ENCODE results near the gene RTBDN. TPM values are rescaled to one million over a fixed set of nuclear protein-coding genes. Genes with fewer than 3 reads are reported as not detected.

The RTBDN gene
- total RNA-seq, 2 donors from 2014 or later = not detected

DNA sequence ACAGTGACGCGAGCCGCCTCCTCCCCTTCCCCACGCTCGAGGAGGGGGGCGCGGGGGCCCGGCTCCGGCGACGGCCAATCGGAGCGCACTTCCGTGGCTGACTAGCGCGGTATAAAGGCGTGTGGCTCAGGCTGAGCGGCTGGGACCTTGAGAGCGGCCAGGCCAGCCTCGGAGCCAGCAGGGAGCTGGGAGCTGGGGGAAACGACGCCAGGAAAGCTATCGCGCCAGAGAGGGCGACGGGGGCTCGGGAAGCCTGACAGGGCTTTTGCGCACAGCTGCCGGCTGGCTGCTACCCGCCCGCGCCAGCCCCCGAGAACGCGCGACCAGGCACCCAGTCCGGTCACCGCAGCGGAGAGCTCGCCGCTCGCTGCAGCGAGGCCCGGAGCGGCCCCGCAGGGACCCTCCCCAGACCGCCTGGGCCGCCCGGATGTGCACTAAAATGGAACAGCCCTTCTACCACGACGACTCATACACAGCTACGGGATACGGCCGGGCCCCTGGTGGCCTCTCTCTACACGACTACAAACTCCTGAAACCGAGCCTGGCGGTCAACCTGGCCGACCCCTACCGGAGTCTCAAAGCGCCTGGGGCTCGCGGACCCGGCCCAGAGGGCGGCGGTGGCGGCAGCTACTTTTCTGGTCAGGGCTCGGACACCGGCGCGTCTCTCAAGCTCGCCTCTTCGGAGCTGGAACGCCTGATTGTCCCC, 42.9 kb downstream of the RTBDN start, which contains the start of gene JUNB:
Gene JUNB (plus strand): TSS at position 142 of the 706 bp plus-strand sequence. CDS start 286 bp downstream, at position 428.
- peak; percentile 50 to 52 for ATAC-seq
- H3K27ac Mint-ChIP-seq = peak within 1 kb of the TSS; percentile 99 to 100
- no peaks in the 10 kb centered on the region for H3K9me3 Mint-ChIP-seq
- DNase-seq (ENCODE audit: low spot score in 2 of 2) = peak; percentile 98 to 99
- H3K36me3 Mint-ChIP-seq = peaks cover 21 to 22% of the 10 kb centered on the region in 2 donors

DNA sequence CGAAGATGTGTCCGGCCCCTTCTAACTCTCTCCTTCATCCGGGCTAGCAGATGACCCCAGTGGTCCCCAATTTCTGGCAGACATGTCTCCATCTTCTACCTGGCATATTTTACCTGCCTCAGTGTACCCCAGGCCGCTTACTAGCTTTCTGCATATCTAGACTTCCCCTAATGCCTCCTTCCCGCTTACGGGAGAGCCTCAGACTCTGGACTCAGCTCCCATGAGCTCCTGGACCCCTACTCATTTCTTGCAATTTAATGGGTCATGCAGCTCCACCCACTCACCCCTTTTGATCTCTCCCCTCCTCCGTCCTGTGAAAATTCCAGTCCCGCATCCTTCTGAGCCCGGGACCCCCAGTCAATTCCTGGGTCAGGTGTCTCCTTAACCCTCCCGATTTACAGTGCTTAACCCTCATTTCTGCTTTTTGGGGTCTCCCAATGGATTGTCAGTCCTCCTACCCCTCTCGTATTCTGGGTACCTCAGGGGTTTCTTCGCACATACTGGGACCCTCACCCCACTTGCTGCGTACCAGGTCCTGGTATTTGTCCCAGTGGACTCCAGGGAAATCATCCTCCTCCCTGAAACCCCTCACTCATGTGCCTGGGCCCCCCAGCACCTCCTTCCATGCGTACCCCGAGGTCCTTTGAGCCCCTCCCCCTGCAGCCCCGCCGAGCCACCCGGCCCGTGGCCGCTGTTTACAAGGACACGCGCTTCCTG, 43.6 kb downstream of the RTBDN start:
- DNase-seq (ENCODE audit: low spot score in 2 of 2) (no peak), ATAC-seq (no peak)
- peaks cover 21 to 22% of the 10 kb centered on the region in 2 donors for H3K36me3 Mint-ChIP-seq
- H3K27ac Mint-ChIP-seq = peak overlapping the region; percentile 98 to 100
- no peaks in the 10 kb centered on the region for H3K9me3 Mint-ChIP-seq

DNA sequence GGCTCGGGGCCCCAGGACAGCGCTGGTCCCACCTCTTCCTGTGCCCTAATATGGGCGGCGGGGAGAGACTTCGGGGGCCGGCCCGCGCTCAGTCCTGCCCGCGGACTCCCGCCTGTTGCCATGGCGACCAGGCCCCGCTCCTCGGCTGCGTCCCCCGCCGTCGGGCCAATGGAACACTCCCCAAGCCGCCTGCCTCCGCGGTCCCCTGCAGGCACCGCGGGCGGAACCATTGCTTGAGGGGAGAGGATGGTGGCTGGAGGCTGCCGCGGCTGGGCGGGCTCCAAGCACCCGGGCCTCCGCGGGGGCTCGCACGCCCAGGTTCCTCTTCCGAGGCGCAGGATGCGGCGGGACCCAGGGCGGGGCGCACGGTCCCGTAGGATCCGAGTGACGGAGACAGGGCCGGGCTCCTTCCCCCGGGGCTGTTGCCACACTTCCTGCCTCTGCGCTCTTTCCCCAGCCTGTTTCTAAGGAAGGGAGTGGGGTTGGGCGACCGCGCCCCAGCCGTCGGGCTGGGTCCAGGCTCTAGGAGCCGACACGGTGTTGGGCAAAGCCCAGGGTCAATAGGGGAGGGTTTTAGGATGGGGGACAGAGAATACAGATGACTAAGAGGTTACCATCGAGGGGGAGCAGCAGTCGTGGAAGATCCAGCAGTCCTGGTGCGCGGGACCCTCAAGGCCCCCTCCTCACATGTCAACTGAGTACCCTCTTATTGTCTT, 44.3 kb downstream of the RTBDN start:
- H3K27ac Mint-ChIP-seq = peak overlapping the region; percentile 98 to 100
- peak; percentile 56 to 59 for ATAC-seq
- H3K36me3 Mint-ChIP-seq = peaks cover 21 to 22% of the 10 kb centered on the region in 2 donors
- peak; percentile 98 for DNase-seq (ENCODE audit: low spot score in 2 of 2)
- no peaks in the 10 kb centered on the region for H3K9me3 Mint-ChIP-seq

DNA sequence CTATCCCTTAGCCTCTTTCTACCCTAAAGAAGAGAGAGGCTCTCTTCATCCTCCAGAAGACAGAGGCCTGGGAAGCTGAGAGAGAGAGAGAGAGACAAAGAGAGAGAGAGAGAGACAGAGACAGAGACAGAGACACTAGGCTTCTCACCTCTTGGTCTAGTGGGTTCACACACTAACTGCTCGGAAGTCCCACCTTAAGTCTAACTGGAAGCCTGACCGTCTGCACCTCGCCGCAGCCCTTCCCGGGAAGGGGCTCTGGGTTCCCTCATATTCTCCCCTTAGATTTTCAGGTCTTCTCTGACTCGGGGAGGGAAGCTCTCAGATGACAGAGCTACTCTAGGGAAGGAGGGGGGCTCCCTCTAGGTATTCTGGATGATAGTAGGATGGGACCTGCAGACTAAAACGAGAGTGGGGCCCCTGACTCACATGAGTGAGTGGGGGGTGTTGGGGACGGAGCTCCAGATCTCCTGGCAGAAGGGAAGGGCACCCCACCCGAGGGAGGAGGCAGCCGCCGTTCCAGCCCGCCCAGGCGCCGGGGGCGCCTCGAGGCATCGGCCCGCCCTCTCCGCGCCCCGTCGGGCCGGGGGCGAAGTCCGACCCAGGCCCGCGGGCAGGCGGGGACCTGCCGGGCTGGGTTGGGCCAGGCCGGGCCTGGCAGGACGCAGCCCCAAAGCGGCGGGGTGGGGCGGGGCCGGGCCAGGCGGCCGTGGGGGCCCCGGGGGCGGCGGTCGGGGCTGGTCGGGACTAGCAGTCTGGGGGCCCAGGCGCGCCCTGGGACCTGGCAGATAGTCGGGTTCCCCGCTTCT, 45.1 kb downstream of the RTBDN start:
- ATAC-seq = no peak
- no peak for DNase-seq (ENCODE audit: low spot score in 2 of 2)
- no peaks in the 10 kb centered on the region for H3K9me3 Mint-ChIP-seq
- H3K36me3 Mint-ChIP-seq = peaks cover 16 to 21% of the 10 kb centered on the region in 2 donors
- H3K27ac Mint-ChIP-seq = peak overlapping the region; percentile 91 to 95

DNA sequence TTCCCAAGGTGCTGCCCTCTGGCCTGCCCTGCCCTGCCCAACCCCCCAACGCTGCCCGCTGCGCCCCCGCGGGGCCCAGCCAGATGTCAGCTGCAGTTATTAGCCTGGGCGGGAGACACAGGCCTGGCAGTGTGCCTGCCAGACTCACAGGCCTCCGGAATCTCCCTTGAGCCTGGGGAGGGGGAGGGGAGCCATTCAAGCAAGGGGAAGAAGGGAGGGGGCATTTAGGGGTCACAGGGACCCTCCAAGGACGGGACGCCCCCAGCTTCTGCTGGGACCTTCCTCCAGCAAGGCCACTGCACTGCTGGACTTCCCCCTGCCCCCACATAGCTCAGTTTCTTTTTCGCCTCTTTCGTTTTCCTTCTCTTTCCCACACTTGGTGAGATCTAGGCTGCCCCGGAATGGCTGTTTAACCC, 45.7 kb downstream of the RTBDN start:
- no peaks in the 10 kb centered on the region for H3K9me3 Mint-ChIP-seq
- peak overlapping the region; percentile 91 to 95 for H3K27ac Mint-ChIP-seq
- no peak for DNase-seq (ENCODE audit: low spot score in 2 of 2)
- no peak for ATAC-seq
- peaks cover 12 to 21% of the 10 kb centered on the region in 2 donors for H3K36me3 Mint-ChIP-seq

DNA sequence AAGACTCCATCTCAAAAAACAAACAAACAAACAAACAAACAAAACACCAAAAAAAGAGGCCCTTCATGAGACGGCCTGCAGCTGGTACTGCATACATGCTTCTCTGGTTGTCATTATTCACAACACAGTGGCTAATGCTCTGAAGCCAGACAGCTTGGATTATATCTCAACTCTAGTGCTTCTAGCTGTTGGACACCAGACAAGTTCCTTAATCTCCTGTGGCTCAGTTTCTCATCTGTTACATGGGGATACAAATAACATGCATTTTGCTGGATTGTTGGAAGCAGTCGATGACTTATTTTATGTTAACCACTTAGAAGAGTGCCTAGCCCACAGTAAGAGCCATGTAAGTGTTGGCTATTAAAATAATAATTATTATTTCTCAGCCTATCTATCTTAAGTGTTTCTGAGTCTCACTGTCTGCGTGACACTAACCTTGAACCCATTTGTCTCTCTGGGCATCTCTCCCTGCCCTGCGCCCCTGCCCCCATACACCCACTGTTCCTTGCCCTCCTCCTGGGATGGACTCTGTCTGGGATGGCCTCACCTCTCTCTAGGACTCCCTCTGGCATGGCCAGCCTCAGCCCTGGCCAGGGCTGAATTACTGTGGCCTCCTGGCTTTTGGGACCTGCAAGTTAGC, 46.2 kb downstream of the RTBDN start:
- Mint-ChIP-seq H3K27ac (peak overlapping the region; percentile 11 to 91), H3K36me3 (peaks cover 9 to 18% of the 10 kb centered on the region in 2 donors), H3K9me3 (no peaks in the 10 kb centered on the region)
- DNase-seq (ENCODE audit: low spot score in 2 of 2) (no peak), ATAC-seq (no peak)

DNA sequence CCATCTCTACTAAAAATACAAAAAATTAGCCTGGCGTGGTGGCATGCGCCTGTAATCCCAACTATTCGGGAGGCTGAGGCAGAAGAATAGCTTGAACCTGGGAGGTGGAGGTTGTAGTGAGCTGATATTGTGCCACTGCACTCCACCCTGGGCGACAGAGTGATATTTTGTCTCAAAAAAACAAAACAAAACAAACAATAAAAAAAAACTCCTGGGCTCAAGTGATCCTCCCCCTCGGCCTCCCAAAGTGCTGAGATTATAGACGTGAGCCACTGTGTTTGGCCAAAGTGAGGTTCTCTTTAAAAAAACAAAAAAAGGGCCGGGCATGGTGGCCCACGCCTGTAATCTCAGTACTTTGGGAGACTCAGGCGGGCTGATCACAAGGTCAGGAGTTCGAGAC, 46.9 kb downstream of the RTBDN start:
- ATAC-seq (no peak), DNase-seq (ENCODE audit: low spot score in 2 of 2) (no peak)
- no peak overlapping the region for H3K27ac Mint-ChIP-seq
- peaks cover 7 to 16% of the 10 kb centered on the region in 2 donors for H3K36me3 Mint-ChIP-seq
- H3K9me3 Mint-ChIP-seq = no peaks in the 10 kb centered on the region

DNA sequence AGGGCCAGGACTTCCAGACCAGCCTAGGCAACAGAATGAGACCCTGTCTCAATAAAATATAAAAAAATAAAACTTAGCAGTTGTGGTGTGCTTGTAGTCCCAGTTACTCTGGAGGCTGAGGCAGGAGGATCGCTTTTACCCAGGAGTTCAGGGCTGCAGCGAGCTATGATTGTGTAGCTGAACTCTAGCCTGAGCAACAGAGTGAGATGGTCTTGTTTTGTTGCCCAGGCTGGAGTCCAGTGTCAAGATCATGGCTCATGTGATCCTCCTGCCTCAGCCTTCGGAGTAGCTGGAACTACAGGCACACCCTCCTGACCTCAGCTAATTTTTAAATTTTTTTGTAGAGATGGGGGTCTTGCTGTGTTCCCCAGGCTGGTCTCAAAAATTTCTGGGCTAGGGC, 47.4 kb downstream of the RTBDN start:
- ATAC-seq (no peak), DNase-seq (ENCODE audit: low spot score in 2 of 2) (no peak)
- Mint-ChIP-seq H3K36me3 (peaks cover 7 to 15% of the 10 kb centered on the region in 2 donors), H3K27ac (peak overlapping the region in 1 of 2 donors; percentile 26), H3K9me3 (no peaks in the 10 kb centered on the region)

DNA sequence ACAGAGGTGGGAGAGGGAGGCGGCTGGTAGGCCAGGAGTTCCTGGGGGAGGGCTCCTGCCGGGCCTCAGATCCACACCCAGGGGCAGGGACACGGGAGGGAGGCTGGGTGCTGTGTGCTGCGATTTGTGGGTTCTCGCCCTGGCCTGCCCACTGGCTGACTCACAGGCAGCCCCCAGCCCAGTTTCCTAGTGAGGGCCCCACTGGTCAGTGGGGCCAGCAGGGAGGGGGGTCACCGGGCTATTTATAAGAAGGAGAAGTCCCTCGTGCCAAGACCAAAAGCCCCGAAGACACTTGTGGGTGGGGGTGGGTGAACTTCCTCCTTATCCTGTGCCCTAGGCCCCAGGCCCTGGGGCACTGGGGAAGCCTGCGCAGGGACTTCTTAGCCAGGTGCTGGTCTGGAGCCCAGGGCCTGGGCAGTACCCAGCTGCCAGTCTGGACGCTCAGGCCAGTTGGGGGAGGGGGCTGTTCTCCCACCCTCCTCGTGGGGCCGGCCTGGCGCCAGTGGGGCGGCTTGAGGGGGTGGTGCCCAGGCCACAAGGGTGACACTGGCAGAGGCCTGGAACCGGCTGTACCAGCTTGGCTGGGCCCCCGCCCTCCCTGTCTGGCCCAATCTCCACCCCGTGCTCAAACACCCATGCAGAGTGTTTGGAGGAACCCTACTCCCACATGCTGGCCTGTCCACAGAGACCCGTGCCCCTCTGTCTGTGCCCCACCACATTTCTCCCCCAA, 48.1 kb downstream of the RTBDN start:
- Mint-ChIP-seq H3K36me3 (peaks cover 7 to 11% of the 10 kb centered on the region in 2 donors), H3K9me3 (no peaks in the 10 kb centered on the region), H3K27ac (peak overlapping the region in 1 of 2 donors; percentile 26)
- ATAC-seq = no peak
- DNase-seq (ENCODE audit: low spot score in 2 of 2) = no peak

DNA sequence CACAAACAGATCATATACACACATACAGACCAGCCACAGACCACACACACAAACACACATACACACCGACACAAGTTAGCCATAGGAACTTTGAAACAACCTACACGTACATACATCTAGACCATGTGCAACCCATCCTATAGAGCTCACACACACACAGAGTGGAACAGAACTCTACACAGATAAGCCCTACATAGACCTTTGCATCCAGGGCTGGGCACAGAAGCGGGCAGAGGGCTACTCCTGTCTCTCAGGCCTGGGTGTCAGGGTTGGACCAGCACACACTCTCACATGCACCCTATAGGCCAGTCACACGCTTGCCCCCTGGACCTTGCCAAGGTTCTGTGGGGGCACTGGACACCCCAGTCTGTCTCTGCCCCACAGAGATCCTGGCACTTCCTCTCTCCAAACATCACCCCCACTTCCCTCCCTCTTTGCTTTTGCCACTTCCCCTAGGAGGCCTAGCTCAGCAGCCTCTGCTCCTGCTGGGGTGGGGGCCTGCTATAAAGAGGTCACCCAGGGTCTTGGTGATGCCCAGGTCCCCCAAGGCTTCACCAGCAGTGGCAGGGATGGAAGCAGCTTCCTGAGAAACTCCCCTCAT, 48.8 kb downstream of the RTBDN start:
- Mint-ChIP-seq H3K9me3 (no peaks in the 10 kb centered on the region), H3K36me3 (peaks cover 2 to 4% of the 10 kb centered on the region in 2 donors), H3K27ac (no peak overlapping the region)
- ATAC-seq (no peak), DNase-seq (ENCODE audit: low spot score in 2 of 2) (no peak)

DNA sequence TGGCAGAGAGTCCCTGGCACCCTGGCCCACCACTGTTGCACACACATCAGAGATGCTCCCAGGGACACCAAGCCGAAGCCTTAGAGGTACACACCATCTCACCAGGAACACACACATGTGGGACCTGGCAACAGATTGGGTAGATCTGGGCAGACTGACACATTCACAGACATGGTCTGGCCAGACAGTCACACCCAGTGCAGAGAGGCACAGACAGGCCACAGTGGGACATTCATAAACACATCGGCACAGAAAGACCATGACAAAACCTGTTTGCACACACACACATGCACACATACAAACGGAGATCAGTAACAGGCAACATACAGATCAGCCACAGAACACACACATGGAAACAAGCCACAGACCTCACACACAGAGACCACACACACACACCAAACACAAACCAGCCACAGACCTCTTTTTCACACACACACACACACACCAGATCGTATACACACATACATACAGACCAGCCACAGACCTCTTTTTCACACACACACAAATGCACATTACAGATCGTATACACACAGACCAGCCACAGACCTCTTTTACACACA, 49.4 kb downstream of the RTBDN start:
- DNase-seq (ENCODE audit: low spot score in 2 of 2) (no peak), ATAC-seq (no peak)
- no peaks in the 10 kb centered on the region for H3K9me3 Mint-ChIP-seq
- no peaks in the 10 kb centered on the region for H3K36me3 Mint-ChIP-seq
- H3K27ac Mint-ChIP-seq = no peak overlapping the region

DNA sequence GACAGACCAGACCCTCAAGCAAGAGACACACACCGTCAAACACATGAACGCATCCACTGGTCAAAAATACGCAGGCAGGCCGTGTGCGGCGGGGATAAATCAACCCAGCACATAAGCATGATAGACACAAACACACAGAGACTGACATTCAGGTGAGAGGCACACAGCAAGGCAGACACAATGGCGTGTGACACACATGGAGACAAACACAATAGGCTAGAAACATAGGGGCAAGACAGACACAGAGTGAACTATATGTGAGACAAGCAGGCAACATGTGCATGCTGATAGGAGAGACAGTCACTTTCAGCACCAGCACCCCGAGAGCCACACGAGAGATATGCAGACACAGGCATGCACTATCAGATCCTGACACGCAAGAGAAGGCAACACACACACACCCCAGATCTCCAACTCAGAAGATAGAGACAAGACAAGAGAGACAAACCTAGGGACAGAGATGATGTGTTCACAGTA, 49.9 kb downstream of the RTBDN start:
- Mint-ChIP-seq H3K36me3 (no peaks in the 10 kb centered on the region), H3K27ac (no peak overlapping the region), H3K9me3 (no peaks in the 10 kb centered on the region)
- ATAC-seq = no peak
- no peak for DNase-seq (ENCODE audit: low spot score in 2 of 2)

DNA sequence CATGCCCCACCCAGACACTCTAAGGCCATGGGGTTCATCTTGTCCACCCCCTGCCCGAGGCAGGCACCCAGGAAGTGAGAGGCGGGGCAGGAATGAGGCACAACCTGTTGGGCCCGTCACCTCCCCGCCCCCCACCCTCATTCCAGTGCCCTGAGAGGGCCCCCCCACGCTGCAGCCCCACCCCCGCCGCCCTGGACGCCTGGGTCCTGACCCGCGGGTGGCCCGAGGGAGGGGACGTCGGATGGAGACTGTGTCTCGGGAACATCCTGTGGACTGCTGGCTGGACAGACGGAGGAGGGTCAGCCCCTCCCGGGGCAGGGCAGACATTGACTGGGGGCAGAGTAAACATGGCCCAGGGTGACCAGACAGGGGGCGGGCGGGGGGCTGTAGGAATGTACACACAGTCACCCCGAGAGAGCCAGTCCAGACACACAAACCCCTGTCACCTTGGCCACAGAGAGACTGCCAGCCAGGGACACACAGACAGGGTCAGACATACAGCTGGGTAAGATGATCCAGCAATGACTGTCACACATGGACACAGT, 50.5 kb downstream of the RTBDN start:
- DNase-seq (ENCODE audit: low spot score in 2 of 2) = no peak
- Mint-ChIP-seq H3K9me3 (no peaks in the 10 kb centered on the region), H3K36me3 (no peaks in the 10 kb centered on the region), H3K27ac (no peak overlapping the region)
- ATAC-seq = no peak

DNA sequence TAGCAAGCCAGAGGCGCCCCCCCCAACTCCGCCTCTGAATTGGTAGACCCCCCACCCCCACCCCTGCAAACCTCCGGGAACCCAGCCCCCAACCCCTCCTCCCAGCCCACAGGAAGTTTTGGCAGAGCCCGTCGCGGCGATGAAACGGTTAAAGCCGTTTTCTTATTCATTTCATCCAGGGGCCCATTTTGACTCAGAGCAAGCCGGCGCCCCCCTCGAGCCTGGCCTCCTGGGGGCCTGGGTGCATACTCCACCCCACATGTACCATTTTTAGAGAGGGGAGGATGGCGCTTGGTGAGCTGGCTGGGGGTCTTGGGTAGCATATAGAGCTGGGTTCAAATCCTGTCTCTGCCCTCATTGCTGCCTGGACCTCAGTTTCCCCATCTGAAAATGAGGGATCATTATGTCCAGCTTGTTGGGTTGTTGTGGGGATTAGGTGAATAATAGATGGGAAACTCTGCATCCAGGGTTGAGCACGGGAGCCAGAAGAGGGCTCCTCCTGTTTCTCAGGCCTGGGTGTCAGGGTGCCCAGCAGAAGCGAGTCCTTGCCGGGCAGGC, 51.0 kb downstream of the RTBDN start:
- DNase-seq (ENCODE audit: low spot score in 2 of 2) (no peak), ATAC-seq (peak; percentile 38 to 50)
- H3K9me3 Mint-ChIP-seq = no peaks in the 10 kb centered on the region
- peak overlapping the region in 1 of 2 donors; percentile 92 for H3K27ac Mint-ChIP-seq
- H3K36me3 Mint-ChIP-seq = peaks cover 0 to 3% of the 10 kb centered on the region in 2 donors
